H9 (cell line): ENCODE results near the gene APPL1. TPM values are rescaled to one million over a fixed set of nuclear protein-coding genes. Genes with fewer than 3 reads are reported as not detected.

Experiments
- DNase-seq: peaks from one replicate; pipeline ENCODE4 v3.0.0-alpha.2; 2017
- H2AFZ ChIP-seq: one replicate; pipeline ENCODE4 v1.6.1; 2013; ENCODE audit warnings: mild to moderate bottlenecking, low read length, control low read depth, moderate library complexity
- H2AK5ac ChIP-seq: 2 replicates; pipeline ENCODE4 v1.6.1; 2013; ENCODE audit warnings: low read length, control low read depth, mixed read lengths; ENCODE audit not compliant: insufficient read length
- H2BK120ac ChIP-seq: one replicate; pipeline ENCODE4 v1.6.1; 2013; ENCODE audit warnings: low read depth, mild to moderate bottlenecking, low read length, control low read depth, inconsistent platforms; ENCODE audit not compliant: poor library complexity, severe bottlenecking
- H2BK12ac ChIP-seq: 2 replicates; pipeline ENCODE4 v1.6.1; 2013; ENCODE audit warnings: low read length, control low read depth, mixed read lengths, low read depth; ENCODE audit not compliant: insufficient read length
- H2BK15ac ChIP-seq: 2 replicates; pipeline ENCODE4 v1.6.1; 2013; ENCODE audit warnings: low read depth, low read length, control low read depth
- H2BK20ac ChIP-seq: one replicate; pipeline ENCODE4 v1.6.1; 2013; ENCODE audit warnings: low read depth, mild to moderate bottlenecking, low read length, control low read depth, inconsistent platforms; ENCODE audit not compliant: poor library complexity, severe bottlenecking
- H2BK5ac ChIP-seq: 2 replicates; pipeline ENCODE4 v1.6.1; 2013; ENCODE audit warnings: low read length, control low read depth, mixed read lengths; ENCODE audit not compliant: insufficient read length
- H3K14ac ChIP-seq: 2 replicates; pipeline ENCODE4 v1.6.1; 2013; ENCODE audit warnings: low read length, control low read depth; ENCODE audit not compliant: insufficient read depth
- H3K18ac ChIP-seq: 2 replicates; pipeline ENCODE4 v1.6.1; 2013; ENCODE audit warnings: low read depth, mild to moderate bottlenecking, mixed read lengths, low read length, control low read depth; ENCODE audit not compliant: insufficient read length
- H3K23ac ChIP-seq: 2 replicates; pipeline ENCODE4 v1.6.1; 2013; ENCODE audit warnings: low read length, control low read depth, mixed read lengths, low read depth; ENCODE audit not compliant: insufficient read length
- H3K23me2 ChIP-seq: 2 replicates; pipeline ENCODE4 v1.6.1; 2013; ENCODE audit warnings: low read depth, mild to moderate bottlenecking, mixed read lengths, low read length, control low read depth; ENCODE audit not compliant: insufficient read length, poor library complexity, severe bottlenecking
- H3K27ac ChIP-seq: 2 replicates; pipeline ENCODE4 v1.5.1; 2013; ENCODE audit warnings: low read length, control low read depth, mixed read lengths, low read depth; ENCODE audit not compliant: insufficient read length
- H3K27me3 ChIP-seq: 2 replicates; pipeline ENCODE4 v1.6.1; 2013; ENCODE audit warnings: low read length, control low read depth, inconsistent platforms; ENCODE audit not compliant: insufficient read depth
- H3K4ac ChIP-seq: 2 replicates; pipeline ENCODE4 v1.6.1; 2013; ENCODE audit warnings: low read depth, mild to moderate bottlenecking, control low read depth, inconsistent platforms, low read length, moderate library complexity
- H3K4me1 ChIP-seq: 2 replicates; pipeline ENCODE4 v1.6.1; 2013; ENCODE audit warnings: low read length, control low read depth, inconsistent platforms; ENCODE audit not compliant: insufficient read depth
- H3K4me2 ChIP-seq: 2 replicates; pipeline ENCODE4 v1.6.1; 2013; ENCODE audit warnings: low read length, control low read depth, mixed read lengths; ENCODE audit not compliant: insufficient read length, insufficient read depth
- H3K56ac ChIP-seq: 2 replicates; pipeline ENCODE4 v1.6.1; 2013; ENCODE audit warnings: low read depth, mild to moderate bottlenecking, mixed read lengths, low read length, control low read depth; ENCODE audit not compliant: insufficient read length
- H3K79me1 ChIP-seq: 2 replicates; pipeline ENCODE4 v1.6.1; 2013; ENCODE audit warnings: low read depth, mild to moderate bottlenecking, moderate library complexity, low read length, control low read depth, inconsistent platforms; ENCODE audit not compliant: insufficient read depth, poor library complexity, severe bottlenecking
- H3K79me2 ChIP-seq: 2 replicates; pipeline ENCODE4 v1.6.1; 2013; ENCODE audit warnings: low read length, control low read depth, inconsistent platforms; ENCODE audit not compliant: insufficient read depth
- H3K9ac ChIP-seq: 2 replicates; pipeline ENCODE4 v1.6.1; 2013; ENCODE audit warnings: low read length, control low read depth, mixed read lengths; ENCODE audit not compliant: insufficient read length; ENCODE audit errors: extremely low read depth
- H3K9me3 ChIP-seq: one replicate; pipeline ENCODE4 v1.6.1; 2013; ENCODE audit warnings: low read depth, low read length, inconsistent platforms; ENCODE audit not compliant: control insufficient read depth
- H3T11ph ChIP-seq: one replicate; pipeline ENCODE4 v1.6.1; 2013; ENCODE audit warnings: mild to moderate bottlenecking, low read length, control low read depth, inconsistent platforms
- H4K20me1 ChIP-seq: one replicate; pipeline ENCODE4 v1.6.1; 2013; ENCODE audit not compliant: control insufficient read depth, insufficient read length, insufficient read depth
- H4K5ac ChIP-seq: 2 replicates; pipeline ENCODE4 v1.6.1; 2013; ENCODE audit warnings: low read depth, mild to moderate bottlenecking, mixed read lengths, low read length, control low read depth; ENCODE audit not compliant: insufficient read length
- H4K8ac ChIP-seq: replicated peaks from 2 replicates; pipeline ENCODE4 v1.6.1; 2013; ENCODE audit warnings: low read length, control low read depth, mixed read lengths, low read depth; ENCODE audit not compliant: insufficient read length
- H4K91ac ChIP-seq: 2 replicates; pipeline ENCODE4 v1.6.1; 2013; ENCODE audit warnings: low read depth, mild to moderate bottlenecking, moderate library complexity, mixed read lengths, low read length, control low read depth; ENCODE audit not compliant: insufficient read length
- H3K27ac Mint-ChIP-seq, 3 experiments: 2 replicates in 2 of 3; 3 replicates in 1 of 3; pipeline ENCODE4 v1.8.0; 2020 to 2021; ENCODE audit warnings: mixed read lengths in 3 of 3, mild to moderate bottlenecking in 1 of 3, moderate library complexity in 1 of 3
- H3K27me3 Mint-ChIP-seq: 2 replicates; pipeline ENCODE4 v1.8.0; 2021; ENCODE audit warnings: low read depth, mild to moderate bottlenecking, moderate library complexity, mixed read lengths
- H3K36me3 Mint-ChIP-seq, 3 experiments: 2 replicates in 2 of 3; 3 replicates in 1 of 3; pipeline ENCODE4 v1.8.0; 2020 to 2021; ENCODE audit warnings: low read depth in 3 of 3, mixed read lengths in 3 of 3; ENCODE audit not compliant: insufficient read depth in 1 of 3
- H3K4me1 Mint-ChIP-seq, 2 experiments: 2 replicates each; pipeline ENCODE4 v1.8.0; 2020; ENCODE audit warnings: mixed read lengths in 2 of 2
- H3K4me3 Mint-ChIP-seq, 2 experiments: 2 replicates in 1 of 2; 3 replicates in 1 of 2; pipeline ENCODE4 v1.8.0; 2020 to 2021; ENCODE audit warnings: mild to moderate bottlenecking in 2 of 2, mixed read lengths in 2 of 2, moderate library complexity in 1 of 2
- H3K9me3 Mint-ChIP-seq, 2 experiments: 2 replicates in 1 of 2; 3 replicates in 1 of 2; pipeline ENCODE4 v1.8.0; 2020; ENCODE audit warnings: mild to moderate bottlenecking in 2 of 2, mixed read lengths in 2 of 2, moderate library complexity in 1 of 2
- CTCF ChIP-seq: fragments of 200-600 bp; sonication (generic); conservative IDR thresholded peaks from 3 replicates; pipeline ENCODE4 v1.8.0; 2021; ENCODE audit warnings: antibody characterized with exemption, mild to moderate bottlenecking
- WGBS: extraction: QIAGEN DNeasy Blood & Tissue Kit; methylation state at CpG from one replicate; pipeline ENCODE4 v1.1.7; 2013; ENCODE audit warnings: missing lambda C conversion rate, low lambda C conversion rate, mixed read lengths; ENCODE audit not compliant: insufficient read length; ENCODE audit errors: extremely low coverage; 5-methylcytosine and 5-hydroxymethylcytosine counted together
- total RNA-seq: library from RNA; stranded (reverse); gene quantifications from 2 replicates; pipeline ENCODE4 v1.2.1, GENCODE V29; 2021

Gene APPL1
- total RNA-seq, 1 experiment from 2014 or later, result 34.4 TPM

- H2BK5ac ChIP-seq, result no peak overlapping the region
- no peak overlapping the region for H3K27ac ChIP-seq
- H3K56ac ChIP-seq, result no peak overlapping the region
- H2BK15ac ChIP-seq, result no peak overlapping the region
- H4K20me1 ChIP-seq, result no peaks in the 10 kb centered on the region
- Mint-ChIP-seq H3K36me3 (peaks cover 7 to 11% (median 7%) of the 10 kb centered on the region in 3 experiments), H3K27ac (no peak overlapping the region), H3K9me3 (no peaks in the 10 kb centered on the region), H3K4me3 (no peak overlapping the region), H3K27me3 (peaks cover 3% of the 10 kb centered on the region; the same call in 1 of the 2 replicates), H3K4me1 (peaks cover 6% of the 10 kb centered on the region in 2 experiments)
- H3K79me1 ChIP-seq, result no peaks in the 10 kb centered on the region
- no peak overlapping the region for H4K8ac ChIP-seq
- H3K14ac ChIP-seq, result no peak overlapping the region
- WGBS, result no CpG with 5 or more reads among the region's 2 CpGs
- TF ChIP-seq CTCF, result no peak
- H2AFZ ChIP-seq, result no peak overlapping the region
- no peak overlapping the region for H4K5ac ChIP-seq
- no peak overlapping the region for H3K23ac ChIP-seq
- no peaks in the 10 kb centered on the region for H3K9me3 ChIP-seq
- H2BK12ac ChIP-seq, result no peak overlapping the region
- H4K91ac ChIP-seq, result no peak overlapping the region
- no peak overlapping the region for H2BK20ac ChIP-seq
- no peak overlapping the region for H2AK5ac ChIP-seq
- H3K4me1 ChIP-seq, result no peaks in the 10 kb centered on the region
- peaks cover under 1% of the 10 kb centered on the region; the same call in 1 of the 2 replicates for H3K27me3 ChIP-seq
- H3K9ac ChIP-seq, result no peak overlapping the region
- H3K4ac ChIP-seq, result no peak overlapping the region
- no peak overlapping the region for H3T11ph ChIP-seq
- no peak overlapping the region for H2BK120ac ChIP-seq
- no peak for DNase-seq
- no peak overlapping the region for H3K4me2 ChIP-seq
- H3K23me2 ChIP-seq, result no peaks in the 10 kb centered on the region
- H3K18ac ChIP-seq, result no peak overlapping the region
- 0 out of 2 replicates have a peak, but pooled peaks cover 2% of the 10 kb centered on the region for H3K79me2 ChIP-seq
Measured at GRCh38 chr3:57233799-57234198, 6.3 kb downstream of the APPL1 start.
